ENCODE data around the gene ELMOD1.

- TF ChIP-seq, protein P1, sequence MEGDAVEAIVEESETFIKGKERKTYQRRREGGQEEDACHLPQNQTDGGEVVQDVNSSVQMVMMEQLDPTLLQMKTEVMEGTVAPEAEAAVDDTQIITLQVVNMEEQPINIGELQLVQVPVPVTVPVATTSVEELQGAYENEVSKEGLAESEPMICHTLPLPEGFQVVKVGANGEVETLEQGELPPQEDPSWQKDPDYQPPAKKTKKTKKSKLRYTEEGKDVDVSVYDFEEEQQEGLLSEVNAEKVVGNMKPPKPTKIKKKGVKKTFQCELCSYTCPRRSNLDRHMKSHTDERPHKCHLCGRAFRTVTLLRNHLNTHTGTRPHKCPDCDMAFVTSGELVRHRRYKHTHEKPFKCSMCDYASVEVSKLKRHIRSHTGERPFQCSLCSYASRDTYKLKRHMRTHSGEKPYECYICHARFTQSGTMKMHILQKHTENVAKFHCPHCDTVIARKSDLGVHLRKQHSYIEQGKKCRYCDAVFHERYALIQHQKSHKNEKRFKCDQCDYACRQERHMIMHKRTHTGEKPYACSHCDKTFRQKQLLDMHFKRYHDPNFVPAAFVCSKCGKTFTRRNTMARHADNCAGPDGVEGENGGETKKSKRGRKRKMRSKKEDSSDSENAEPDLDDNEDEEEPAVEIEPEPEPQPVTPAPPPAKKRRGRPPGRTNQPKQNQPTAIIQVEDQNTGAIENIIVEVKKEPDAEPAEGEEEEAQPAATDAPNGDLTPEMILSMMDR (conservative IDR thresholded peaks at IDR 0.05; ENCODE audit: low read depth, low read length) = no peak
- TF ChIP-seq RFX5 (IDR thresholded peaks at IDR 0.05; ENCODE audit: low read depth, low read length) (no peak), BHLHE40 (IDR thresholded peaks at IDR 0.05; ENCODE audit: low read depth, low read length) (no peak), POLR2A (IDR thresholded peaks at IDR 0.05; ENCODE audit: low read depth, low read length) (no peak), MXI1 (IDR thresholded peaks at IDR 0.05; ENCODE audit: borderline replicate concordance, low read depth, low read length) (no peak)
Observed at GRCh38 chr11:107550304-107550703, 40.6 kb upstream of the ELMOD1 start.
